Mesendoderm (in vitro differentiated cells): ENCODE data around the gene SEMA3C.

Experiments
- DNase-seq: peaks from one replicate; pipeline ENCODE4 v3.0.0; 2013
- H2AK5ac ChIP-seq: 2 replicates; pipeline ENCODE4 v1.6.1; 2013; ENCODE audit warnings: low read length, inconsistent platforms
- H2BK120ac ChIP-seq: 2 replicates; pipeline ENCODE4 v1.6.1; 2013; ENCODE audit warnings: low read depth, mild to moderate bottlenecking, low read length, moderate library complexity, mixed read lengths
- H2BK15ac ChIP-seq: replicated peaks from 2 replicates; pipeline ENCODE4 v1.6.1; 2013; ENCODE audit warnings: low read depth, mild to moderate bottlenecking, moderate library complexity
- H2BK5ac ChIP-seq: 2 replicates; pipeline ENCODE4 v1.6.1; 2013; ENCODE audit warnings: low read length, inconsistent platforms
- H3K18ac ChIP-seq: 2 replicates; pipeline ENCODE4 v1.6.1; 2013; ENCODE audit warnings: mild to moderate bottlenecking, low read length, mixed read lengths
- H3K23ac ChIP-seq: one replicate; pipeline ENCODE4 v1.6.1; 2013; ENCODE audit warnings: low read length
- H3K27ac ChIP-seq: 2 replicates; pipeline ENCODE4 v1.5.1; 2013; ENCODE audit warnings: low read depth, mild to moderate bottlenecking, inconsistent platforms, low read length, moderate library complexity
- H3K27me3 ChIP-seq: 2 replicates; pipeline ENCODE4 v1.6.1; 2013; ENCODE audit warnings: low read length, control low read depth, mild to moderate bottlenecking, inconsistent platforms; ENCODE audit not compliant: insufficient read depth, poor library complexity
- H3K36me3 ChIP-seq: 2 replicates; pipeline ENCODE4 v1.6.1; 2013; ENCODE audit warnings: low read length, inconsistent platforms; ENCODE audit not compliant: control insufficient read depth, insufficient read depth
- H3K4ac ChIP-seq: one replicate; pipeline ENCODE4 v1.6.1; 2013; ENCODE audit warnings: low read depth, mild to moderate bottlenecking, low read length, moderate library complexity
- H3K4me1 ChIP-seq: 2 replicates; pipeline ENCODE4 v1.6.1; 2013; ENCODE audit warnings: low read depth, low read length, inconsistent platforms; ENCODE audit not compliant: control insufficient read depth
- H3K4me2 ChIP-seq: 2 replicates; pipeline ENCODE4 v1.6.1; 2013; ENCODE audit warnings: low read length
- H3K4me3 ChIP-seq: 2 replicates; pipeline ENCODE4 v1.5.1; 2013; ENCODE audit warnings: mild to moderate bottlenecking, low read length
- H3K56ac ChIP-seq: one replicate; pipeline ENCODE4 v1.6.1; 2013; ENCODE audit warnings: low read length
- H3K79me1 ChIP-seq: 2 replicates; pipeline ENCODE4 v1.6.1; 2013; ENCODE audit warnings: low read length, inconsistent platforms
- H3K79me2 ChIP-seq: 2 replicates; pipeline ENCODE4 v1.6.1; 2013; ENCODE audit warnings: mild to moderate bottlenecking, low read length; ENCODE audit not compliant: control insufficient read depth, insufficient read depth
- H3K9ac ChIP-seq: 2 replicates; pipeline ENCODE4 v1.6.1; 2013; ENCODE audit warnings: low read length, inconsistent platforms
- H4K5ac ChIP-seq: one replicate; pipeline ENCODE4 v1.6.1; 2013; ENCODE audit warnings: low read length
- H4K8ac ChIP-seq: one replicate; pipeline ENCODE4 v1.6.1; 2013; ENCODE audit warnings: low read depth, mild to moderate bottlenecking, control low read depth, low read length, moderate library complexity
- WGBS: extraction: QIAGEN DNeasy Blood & Tissue Kit; methylation state at CpG from one replicate; pipeline ENCODE4 v1.1.7; 2013; ENCODE audit warnings: low lambda C conversion rate, missing lambda C conversion rate; ENCODE audit not compliant: insufficient coverage; ENCODE audit errors: extremely low coverage; 5-methylcytosine and 5-hydroxymethylcytosine counted together

The SEMA3C gene

DNA sequence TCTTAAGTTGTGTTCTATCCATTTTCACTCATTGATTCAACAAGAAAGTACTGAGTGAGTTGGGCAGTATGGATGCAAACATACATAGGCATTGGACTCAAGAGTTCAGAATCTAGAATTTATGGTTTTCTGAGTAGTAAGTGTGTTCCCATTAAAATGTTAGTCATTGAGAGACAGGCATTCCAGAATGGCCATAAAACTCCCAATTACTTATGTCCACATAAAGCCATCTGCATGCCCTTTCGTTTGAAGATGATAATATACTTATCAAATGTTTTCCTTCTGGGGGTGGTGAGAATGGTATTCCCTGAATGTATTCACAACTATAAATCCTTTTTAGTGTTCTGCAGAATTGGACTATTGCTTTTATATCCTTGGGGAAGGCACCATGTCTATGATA lies 148.8 kb downstream of the SEMA3C start:
- Histone ChIP-seq H3K4me2 (no peak overlapping the region), H2BK120ac (no peak overlapping the region), H3K23ac (no peak overlapping the region), H3K4ac (no peak overlapping the region), H3K27me3 (no peaks in the 10 kb centered on the region), H3K4me1 (no peaks in the 10 kb centered on the region), H3K79me1 (no peaks in the 10 kb centered on the region), H4K8ac (no peak overlapping the region), H2AK5ac (no peak overlapping the region), H4K5ac (no peak overlapping the region), H3K79me2 (no peaks in the 10 kb centered on the region), H3K56ac (no peak overlapping the region), H3K36me3 (no peaks in the 10 kb centered on the region), H2BK15ac (no peak overlapping the region), H2BK5ac (no peak overlapping the region), H3K9ac (no peak overlapping the region), H3K18ac (no peak overlapping the region), H3K27ac (no peak overlapping the region), H3K4me3 (no peak overlapping the region)
- DNase-seq: no peak
- WGBS: no CpG with 5 or more reads among the region's 1 CpG

DNA sequence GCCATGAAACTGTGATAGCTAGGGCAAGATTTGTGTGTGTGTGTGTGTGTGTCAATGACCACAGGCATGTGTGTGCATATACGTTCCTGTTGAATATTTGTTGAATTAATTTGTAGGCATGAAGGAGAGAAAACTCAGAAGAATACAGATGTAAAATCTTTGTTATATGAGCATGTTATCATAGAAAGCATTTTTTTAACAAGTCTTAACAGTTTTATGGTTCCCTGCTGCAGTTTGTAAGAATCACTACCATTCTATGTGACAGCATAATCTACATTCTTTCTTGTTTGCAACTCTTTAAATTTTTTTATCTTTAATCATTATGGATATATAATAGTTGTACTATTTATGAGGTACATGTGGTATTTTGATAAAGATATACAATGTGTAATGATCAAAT lies 150.1 kb downstream of the SEMA3C start:
- no peak overlapping the region for H3K4ac ChIP-seq
- no peak overlapping the region for H3K4me3 ChIP-seq
- no peak overlapping the region for H3K4me2 ChIP-seq
- H2AK5ac ChIP-seq: no peak overlapping the region
- no CpG with 5 or more reads among the region's 1 CpG for WGBS
- no peak overlapping the region for H3K18ac ChIP-seq
- H4K8ac ChIP-seq: no peak overlapping the region
- no peak overlapping the region for H3K23ac ChIP-seq
- no peak overlapping the region for H2BK120ac ChIP-seq
- no peaks in the 10 kb centered on the region for H3K27me3 ChIP-seq
- DNase-seq: no peak
- H4K5ac ChIP-seq: no peak overlapping the region
- no peaks in the 10 kb centered on the region for H3K36me3 ChIP-seq
- no peaks in the 10 kb centered on the region for H3K79me2 ChIP-seq
- no peak overlapping the region for H2BK15ac ChIP-seq
- no peak overlapping the region for H3K56ac ChIP-seq
- no peaks in the 10 kb centered on the region for H3K79me1 ChIP-seq
- no peak overlapping the region for H3K9ac ChIP-seq
- no peak overlapping the region for H3K27ac ChIP-seq
- H3K4me1 ChIP-seq: no peaks in the 10 kb centered on the region
- H2BK5ac ChIP-seq: no peak overlapping the region

DNA sequence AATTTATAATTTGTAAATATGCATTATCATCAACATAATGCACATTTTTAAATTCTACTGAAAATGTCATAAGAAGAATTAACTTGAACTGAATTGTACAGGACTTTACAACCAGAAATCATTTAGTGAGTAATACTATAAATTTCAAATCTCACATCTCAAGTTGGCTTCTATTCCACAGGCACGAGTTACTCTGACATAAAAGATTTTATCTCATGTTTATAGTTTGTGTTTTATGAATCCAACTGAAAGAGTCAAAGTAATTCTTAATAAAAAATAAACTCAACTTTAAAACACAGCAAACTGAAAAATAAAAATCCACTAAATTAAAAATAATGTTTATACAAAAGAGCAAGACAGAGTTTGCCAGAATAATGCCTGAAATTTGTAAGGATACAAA lies 151.2 kb downstream of the SEMA3C start:
- H2BK120ac ChIP-seq: no peak overlapping the region
- no peak overlapping the region for H4K5ac ChIP-seq
- H3K4me1 ChIP-seq: no peaks in the 10 kb centered on the region
- no peak for DNase-seq
- H3K4ac ChIP-seq: no peak overlapping the region
- H3K27ac ChIP-seq: no peak overlapping the region
- H3K4me3 ChIP-seq: no peak overlapping the region
- WGBS: no CpG with 5 or more reads among the region's 1 CpG
- no peak overlapping the region for H3K56ac ChIP-seq
- no peak overlapping the region for H3K9ac ChIP-seq
- no peak overlapping the region for H3K4me2 ChIP-seq
- no peak overlapping the region for H2BK5ac ChIP-seq
- H4K8ac ChIP-seq: no peak overlapping the region
- H3K36me3 ChIP-seq: no peaks in the 10 kb centered on the region
- H3K79me1 ChIP-seq: no peaks in the 10 kb centered on the region
- H3K79me2 ChIP-seq: no peaks in the 10 kb centered on the region
- no peak overlapping the region for H2AK5ac ChIP-seq
- H3K18ac ChIP-seq: no peak overlapping the region
- no peaks in the 10 kb centered on the region for H3K27me3 ChIP-seq
- H2BK15ac ChIP-seq: no peak overlapping the region
- no peak overlapping the region for H3K23ac ChIP-seq

DNA sequence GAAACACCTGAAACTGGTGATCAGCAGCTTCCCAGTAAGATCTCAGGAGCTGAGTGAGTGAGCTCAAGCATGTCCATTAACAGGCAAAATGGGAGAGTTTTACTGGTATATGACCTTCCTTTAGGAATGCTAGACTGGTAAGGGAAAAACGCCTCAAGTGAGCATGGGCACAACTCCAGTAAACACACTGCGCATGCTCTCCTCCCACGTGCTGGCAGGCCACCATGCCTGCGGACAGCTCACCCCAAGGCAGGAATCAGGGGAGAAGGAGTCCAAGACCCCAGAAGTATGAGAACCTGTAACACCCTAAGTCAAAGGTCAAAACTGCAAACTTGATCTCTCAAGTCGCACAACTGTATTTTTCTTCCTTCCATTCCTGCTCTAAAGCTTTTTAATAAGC lies 152.1 kb downstream of the SEMA3C start:
- no peak overlapping the region for H3K56ac ChIP-seq
- no peak overlapping the region for H3K23ac ChIP-seq
- H4K8ac ChIP-seq: no peak overlapping the region
- no peak overlapping the region for H2AK5ac ChIP-seq
- no peak overlapping the region for H4K5ac ChIP-seq
- H3K18ac ChIP-seq: no peak overlapping the region
- H3K27me3 ChIP-seq: no peaks in the 10 kb centered on the region
- H3K9ac ChIP-seq: no peak overlapping the region
- H3K4me3 ChIP-seq: no peak overlapping the region
- no peaks in the 10 kb centered on the region for H3K79me1 ChIP-seq
- H3K4me2 ChIP-seq: no peak overlapping the region
- WGBS: no CpG with 5 or more reads among the region's 5 CpGs
- no peaks in the 10 kb centered on the region for H3K79me2 ChIP-seq
- H3K4ac ChIP-seq: no peak overlapping the region
- H2BK5ac ChIP-seq: no peak overlapping the region
- no peak overlapping the region for H2BK120ac ChIP-seq
- H2BK15ac ChIP-seq: no peak overlapping the region
- no peak for DNase-seq
- H3K36me3 ChIP-seq: no peaks in the 10 kb centered on the region
- no peaks in the 10 kb centered on the region for H3K4me1 ChIP-seq
- no peak overlapping the region for H3K27ac ChIP-seq

DNA sequence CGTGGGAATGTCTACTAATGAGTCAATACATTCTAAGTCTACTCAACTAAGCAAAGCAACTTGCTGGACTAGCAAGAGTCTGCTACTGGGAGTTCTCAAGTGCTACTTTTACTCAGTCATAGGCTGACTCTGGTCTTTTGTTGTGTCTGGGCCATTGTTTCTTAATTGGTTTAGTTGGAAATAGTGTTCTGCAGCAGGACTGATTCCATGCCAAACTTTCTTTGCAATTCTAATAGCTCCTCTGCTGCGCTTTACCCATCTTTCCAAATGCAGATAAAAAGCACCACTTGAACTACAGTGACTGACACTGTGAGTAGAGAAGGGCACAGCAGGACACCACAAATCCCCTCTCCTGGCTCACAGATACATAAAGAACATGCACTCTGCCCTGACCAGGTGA lies 154.7 kb downstream of the SEMA3C start:
- DNase-seq: peak; percentile 73
- WGBS: no CpG with 5 or more reads among the region's 2 CpGs
- H3K27ac ChIP-seq: no peak overlapping the region

DNA sequence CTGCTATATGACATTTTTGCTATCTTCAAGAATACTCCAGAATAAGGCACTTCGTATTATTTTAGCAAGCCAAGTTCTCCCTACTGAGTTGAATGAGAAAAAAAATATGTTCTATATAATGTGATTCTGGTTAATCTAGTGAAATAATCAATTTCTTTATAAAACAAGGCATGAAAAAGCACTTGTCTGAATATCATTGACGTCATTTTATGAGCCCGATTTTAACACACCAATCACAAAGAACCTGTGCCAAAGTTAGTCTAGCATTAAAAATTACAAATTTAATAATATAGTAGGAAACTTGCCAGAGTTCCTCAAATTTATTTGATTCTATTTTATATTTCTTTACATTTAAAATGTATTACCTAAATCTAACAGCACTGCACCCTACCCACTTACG lies 155.1 kb downstream of the SEMA3C start:
- Histone ChIP-seq H3K23ac (no peak overlapping the region), H3K18ac (no peak overlapping the region), H3K4me2 (no peak overlapping the region), H3K4me3 (no peak overlapping the region), H2AK5ac (no peak overlapping the region), H3K27me3 (no peaks in the 10 kb centered on the region), H3K79me1 (no peaks in the 10 kb centered on the region), H3K4ac (no peak overlapping the region), H2BK15ac (no peak overlapping the region), H4K5ac (no peak overlapping the region), H3K36me3 (no peaks in the 10 kb centered on the region), H3K56ac (no peak overlapping the region), H2BK120ac (no peak overlapping the region), H3K4me1 (no peaks in the 10 kb centered on the region), H3K79me2 (no peaks in the 10 kb centered on the region), H2BK5ac (no peak overlapping the region), H4K8ac (no peak overlapping the region), H3K27ac (no peak overlapping the region), H3K9ac (no peak overlapping the region)
- DNase-seq: no peak
- no CpG with 5 or more reads among the region's 4 CpGs for WGBS

More for the DNA sequence above, 154.7 kb downstream of the SEMA3C start:
- Histone ChIP-seq H3K18ac (no peak overlapping the region), H3K9ac (no peak overlapping the region), H3K27me3 (no peaks in the 10 kb centered on the region), H2BK15ac (no peak overlapping the region), H3K36me3 (no peaks in the 10 kb centered on the region), H3K23ac (no peak overlapping the region), H3K4ac (no peak overlapping the region), H2AK5ac (no peak overlapping the region), H2BK5ac (no peak overlapping the region), H3K79me1 (no peaks in the 10 kb centered on the region), H3K4me3 (no peak overlapping the region), H3K56ac (no peak overlapping the region), H4K8ac (no peak overlapping the region), H3K79me2 (no peaks in the 10 kb centered on the region), H3K4me2 (no peak overlapping the region), H2BK120ac (no peak overlapping the region), H4K5ac (no peak overlapping the region), H3K4me1 (no peaks in the 10 kb centered on the region)
